Prostate gland (tissue), 2 donors: ENCODE results near the gene XPNPEP2.

Source experiments
- CTCF ChIP-seq, 4 experiments: fragments of 200-600 bp in 2 of 4; fragments of 450-650 bp in 2 of 4; sonication (generic) in 2 of 4; IDR thresholded peaks; 1 replicate in 3 of 4; 2 replicates in 1 of 4; pipeline ENCODE4 v1.5.1; 2016 to 2019; ENCODE audit warnings: antibody characterized with exemption in 4 of 4, mild to moderate bottlenecking in 2 of 4, moderate library complexity in 2 of 4
- POLR2AphosphoS5 ChIP-seq: sonication (generic); formaldehyde crosslinking; IDR thresholded peaks from one replicate; pipeline ENCODE4 v1.6.1; 2017; ENCODE audit warnings: antibody characterized with exemption

GRCh38 chrX:129700536-129700935, 38.2 kb upstream of the XPNPEP2 start:
- TF ChIP-seq CTCF (IDR thresholded peaks at IDR 0.05) (no peak), POLR2AphosphoS5 (no peak)
